ENCODE measurements around the gene DAPL1.

DAPL1 gene

GRCh38 chr2:158795195-158795924 lies at the start of gene DAPL1:
DAPL1 (plus strand) TSS chr2:158795317; CDS start chr2:158795373, 56 bp downstream.
- no peak for DNase-seq

GRCh38 chr2:158745866-158746382 lies 49.2 kb upstream of the DAPL1 start:
- DNase-seq = no peak

- DNase-seq = no peak
Measured at GRCh38 chr2:158746488-158746887, 48.6 kb upstream of the DAPL1 start.

GRCh38 chr2:158747281-158747680 lies 47.8 kb upstream of the DAPL1 start:
- DNase-seq = no peak

- no peak for DNase-seq
Measured at GRCh38 chr2:158748926-158749590, 46.1 kb upstream of the DAPL1 start.

- no peak for DNase-seq
Measured at GRCh38 chr2:158750458-158751125, 44.5 kb upstream of the DAPL1 start.

- no peak for DNase-seq
Measured at GRCh38 chr2:158753641-158754611, 41.2 kb upstream of the DAPL1 start.

GRCh38 chr2:158755310-158756087 lies 39.6 kb upstream of the DAPL1 start:
- no peak for DNase-seq

GRCh38 chr2:158756331-158756730 lies 38.8 kb upstream of the DAPL1 start:
- no peak for DNase-seq

GRCh38 chr2:158756976-158757375 lies 38.1 kb upstream of the DAPL1 start:
- no peak for DNase-seq

GRCh38 chr2:158760887-158761286 lies 34.2 kb upstream of the DAPL1 start:
- no peak for DNase-seq

- no peak for DNase-seq
Measured at GRCh38 chr2:158761621-158762020, 33.5 kb upstream of the DAPL1 start.

GRCh38 chr2:158762336-158762735 lies 32.8 kb upstream of the DAPL1 start:
- no peak for DNase-seq

- DNase-seq = no peak
Measured at GRCh38 chr2:158766524-158766923, 28.6 kb upstream of the DAPL1 start.

GRCh38 chr2:158772306-158773078 lies 22.6 kb upstream of the DAPL1 start:
- DNase-seq = no peak

- no peak for DNase-seq
Measured at GRCh38 chr2:158773121-158773520, 22.0 kb upstream of the DAPL1 start.

- no peak for DNase-seq
Measured at GRCh38 chr2:158774681-158775080, 20.4 kb upstream of the DAPL1 start.

GRCh38 chr2:158775273-158776027 lies 19.7 kb upstream of the DAPL1 start:
- no peak for DNase-seq

- DNase-seq = no peak
Measured at GRCh38 chr2:158776231-158776630, 18.9 kb upstream of the DAPL1 start.

GRCh38 chr2:158777077-158777476 lies 18.0 kb upstream of the DAPL1 start:
- DNase-seq = no peak
